Chondrocyte (in vitro differentiated cells): ENCODE data around the gene LMNA. TPM values are rescaled to one million over a fixed set of nuclear protein-coding genes. Genes with fewer than 3 reads are reported as not detected.

Experiments
- DNase-seq: peaks from one replicate; pipeline ENCODE4 v3.0.0; 2021; ENCODE audit warnings: mixed read lengths, low spot score
- H3K27ac Mint-ChIP-seq: one replicate; pipeline ENCODE4 v1.8.0; 2021; ENCODE audit warnings: mild to moderate bottlenecking, moderate library complexity, mixed read lengths; ENCODE audit not compliant: unreplicated experiment
- H3K27me3 Mint-ChIP-seq: 2 replicates; pipeline ENCODE4 v1.8.0; 2021; ENCODE audit warnings: low read depth, mixed read lengths
- H3K36me3 Mint-ChIP-seq: 2 replicates; pipeline ENCODE4 v1.8.0; 2021; ENCODE audit warnings: low read depth, mixed read lengths
- H3K4me1 Mint-ChIP-seq: 2 replicates; pipeline ENCODE4 v1.8.0; 2021; ENCODE audit warnings: low read depth, mild to moderate bottlenecking, mixed read lengths
- H3K4me3 Mint-ChIP-seq: one replicate; pipeline ENCODE4 v1.8.0; 2021; ENCODE audit warnings: mild to moderate bottlenecking, moderate library complexity, mixed read lengths; ENCODE audit not compliant: unreplicated experiment
- H3K9me3 Mint-ChIP-seq: 2 replicates; pipeline ENCODE4 v1.8.0; 2021; ENCODE audit warnings: low read depth, mixed read lengths
- total RNA-seq: library from RNA; stranded (reverse); gene quantifications from 3 replicates; pipeline ENCODE4 v1.2.1, GENCODE V29; 2021
- TF ChIP-seq, protein P1 (sequence below): fragments of 200-600 bp; sonication (generic); IDR thresholded peaks from 2 replicates; pipeline ENCODE4 v1.5.0; 2021; ENCODE audit warnings: antibody characterized with exemption, mild to moderate bottlenecking, moderate library complexity

The LMNA gene
- total RNA-seq, 1 donor from 2014 or later, result 675 TPM

DNA sequence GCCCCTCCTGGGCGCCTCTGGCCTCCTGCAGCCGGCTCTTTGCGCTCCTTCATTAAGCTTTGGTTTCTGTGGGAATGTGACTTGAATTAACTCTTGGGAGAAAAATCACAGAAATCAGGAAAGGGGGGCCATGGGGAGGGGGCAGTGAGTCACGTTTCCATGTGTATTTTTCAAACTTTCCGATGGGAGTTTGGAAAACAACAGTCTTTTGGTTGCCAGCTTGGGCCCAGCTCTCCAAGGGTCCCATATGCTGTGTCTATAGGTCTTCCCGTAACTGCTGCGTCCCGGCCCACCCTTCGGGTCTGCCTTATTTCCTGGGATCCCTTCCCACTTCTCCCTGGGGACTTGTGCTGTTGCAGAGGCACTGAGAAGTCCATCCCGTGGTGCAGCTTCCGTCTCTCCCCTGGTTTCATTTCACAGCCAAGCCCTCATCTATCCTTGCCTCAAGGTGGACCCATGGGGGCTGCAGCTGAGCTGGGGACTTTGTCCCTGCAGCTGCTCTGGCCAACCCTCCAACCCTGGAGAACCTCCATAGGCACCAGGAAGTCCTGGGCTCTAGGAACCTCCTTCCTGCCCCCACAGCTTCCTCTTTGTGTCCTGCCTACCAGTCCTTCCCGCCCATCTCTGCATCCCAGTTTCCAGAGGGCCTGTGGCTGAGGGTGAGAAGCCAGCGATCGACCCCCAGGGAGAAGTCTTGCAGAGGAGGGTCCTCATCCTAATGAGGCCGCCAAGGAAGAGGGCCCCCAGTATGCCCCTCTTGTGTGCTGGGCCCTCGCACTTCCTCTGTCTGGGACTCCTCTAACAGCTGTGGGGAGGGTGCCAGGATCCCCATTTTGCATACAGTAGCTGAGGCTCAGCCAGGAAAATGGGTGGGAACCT, 11.6 kb upstream of the LMNA start:
- H3K36me3 Mint-ChIP-seq, result no peaks in the 10 kb centered on the region
- DNase-seq, result no peak
- peaks cover 74% of the 10 kb centered on the region for H3K4me1 Mint-ChIP-seq

DNA sequence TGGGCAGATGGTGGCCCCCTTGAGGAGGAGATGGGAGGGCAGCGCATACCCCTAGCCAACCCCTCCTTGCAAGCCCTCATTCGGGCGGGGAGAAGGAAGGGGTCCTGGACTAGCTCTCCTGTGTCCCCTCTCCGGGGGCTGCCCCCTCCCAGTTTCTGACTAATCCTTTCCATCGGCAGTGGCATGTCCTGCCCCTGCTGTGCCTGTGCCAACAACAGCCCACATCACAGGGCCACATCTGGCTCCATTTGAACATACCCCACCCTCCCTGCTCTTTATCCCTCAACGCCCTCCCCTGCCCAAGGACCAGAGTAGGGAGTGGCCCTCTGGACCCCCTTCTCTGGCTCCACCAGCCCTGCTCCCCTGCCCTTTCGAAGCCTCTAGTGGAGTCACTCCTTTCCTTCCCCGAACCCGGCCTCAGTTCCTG, 11.0 kb upstream of the LMNA start:
- H3K4me1 Mint-ChIP-seq, result peaks cover 74% of the 10 kb centered on the region
- peak overlapping the region; percentile 60 for H3K4me3 Mint-ChIP-seq

More for the DNA sequence above, 11.6 kb upstream of the LMNA start:
- no peaks in the 10 kb centered on the region for H3K9me3 Mint-ChIP-seq
- TF ChIP-seq, protein P1, sequence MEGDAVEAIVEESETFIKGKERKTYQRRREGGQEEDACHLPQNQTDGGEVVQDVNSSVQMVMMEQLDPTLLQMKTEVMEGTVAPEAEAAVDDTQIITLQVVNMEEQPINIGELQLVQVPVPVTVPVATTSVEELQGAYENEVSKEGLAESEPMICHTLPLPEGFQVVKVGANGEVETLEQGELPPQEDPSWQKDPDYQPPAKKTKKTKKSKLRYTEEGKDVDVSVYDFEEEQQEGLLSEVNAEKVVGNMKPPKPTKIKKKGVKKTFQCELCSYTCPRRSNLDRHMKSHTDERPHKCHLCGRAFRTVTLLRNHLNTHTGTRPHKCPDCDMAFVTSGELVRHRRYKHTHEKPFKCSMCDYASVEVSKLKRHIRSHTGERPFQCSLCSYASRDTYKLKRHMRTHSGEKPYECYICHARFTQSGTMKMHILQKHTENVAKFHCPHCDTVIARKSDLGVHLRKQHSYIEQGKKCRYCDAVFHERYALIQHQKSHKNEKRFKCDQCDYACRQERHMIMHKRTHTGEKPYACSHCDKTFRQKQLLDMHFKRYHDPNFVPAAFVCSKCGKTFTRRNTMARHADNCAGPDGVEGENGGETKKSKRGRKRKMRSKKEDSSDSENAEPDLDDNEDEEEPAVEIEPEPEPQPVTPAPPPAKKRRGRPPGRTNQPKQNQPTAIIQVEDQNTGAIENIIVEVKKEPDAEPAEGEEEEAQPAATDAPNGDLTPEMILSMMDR, result no peak
- peak overlapping the region; percentile 6 for H3K4me3 Mint-ChIP-seq
- H3K27ac Mint-ChIP-seq, result peak overlapping the region; percentile 100
- H3K27me3 Mint-ChIP-seq, result no peaks in the 10 kb centered on the region

DNA sequence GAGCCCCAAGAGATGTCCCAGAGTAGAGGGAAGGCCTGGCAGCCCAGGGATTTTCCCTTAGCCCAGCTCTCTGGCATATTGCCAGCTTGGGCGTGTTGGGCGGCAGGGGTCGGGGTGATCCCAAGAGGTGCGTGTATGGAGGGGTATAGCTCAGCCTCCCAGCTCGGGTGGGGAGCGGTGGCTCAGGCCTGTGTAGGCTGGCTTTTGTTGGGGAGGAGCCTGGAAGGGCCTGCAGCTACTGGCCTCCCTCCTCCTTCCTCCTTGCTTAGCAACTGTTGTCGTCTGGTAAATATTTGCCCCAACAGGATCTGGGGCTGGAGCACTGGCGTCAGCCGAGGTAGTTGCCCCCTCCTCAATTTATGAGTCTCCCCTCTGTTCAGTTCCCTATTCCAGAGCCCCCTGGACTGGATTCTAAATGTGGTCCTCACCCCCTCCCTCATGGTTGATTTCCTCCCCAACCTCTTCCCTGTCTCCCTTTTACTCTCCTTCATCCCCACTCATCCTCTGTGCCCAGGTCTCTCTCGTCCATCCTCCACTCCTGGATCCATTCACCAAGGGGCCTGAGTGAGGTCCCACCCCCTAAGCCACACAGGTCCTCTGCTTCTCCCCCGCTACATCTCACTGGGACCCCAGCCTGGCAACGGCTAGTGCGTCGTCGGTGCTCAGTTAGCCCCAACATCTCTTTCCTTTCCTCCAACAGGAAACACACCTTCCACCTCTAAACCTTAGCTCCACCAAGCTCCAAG, 10.3 kb upstream of the LMNA start:
- DNase-seq, result no peak
- no peaks in the 10 kb centered on the region for H3K9me3 Mint-ChIP-seq
- no peaks in the 10 kb centered on the region for H3K36me3 Mint-ChIP-seq
- H3K27me3 Mint-ChIP-seq, result no peaks in the 10 kb centered on the region
- H3K4me3 Mint-ChIP-seq, result peak overlapping the region; percentile 60
- TF ChIP-seq, protein P1, result no peak
- H3K4me1 Mint-ChIP-seq, result peaks cover 74% of the 10 kb centered on the region
- peak overlapping the region; percentile 100 for H3K27ac Mint-ChIP-seq

More for the DNA sequence above, 11.0 kb upstream of the LMNA start:
- Mint-ChIP-seq H3K36me3 (no peaks in the 10 kb centered on the region), H3K27me3 (no peaks in the 10 kb centered on the region), H3K27ac (peak overlapping the region; percentile 100), H3K9me3 (no peaks in the 10 kb centered on the region)
- TF ChIP-seq, protein P1, result peak; percentile 21
- DNase-seq, result no peak

GRCh38 chr1:156104861-156105832, 9.4 kb upstream of the LMNA start:
- Mint-ChIP-seq H3K9me3 (no peaks in the 10 kb centered on the region), H3K4me1 (peaks cover 73% of the 10 kb centered on the region)

More at GRCh38 chr1:156104861-156105832, 9.4 kb upstream of the LMNA start:
- Mint-ChIP-seq H3K27ac (peak overlapping the region; percentile 100), H3K36me3 (no peaks in the 10 kb centered on the region), H3K4me3 (peak overlapping the region; percentile 62), H3K27me3 (no peaks in the 10 kb centered on the region)
- TF ChIP-seq, protein P1, result peak; percentile 38
- DNase-seq, result no peak
